H1 (cell line): ENCODE results near the gene LYRM4. TPM values are rescaled to one million over a fixed set of nuclear protein-coding genes. Genes with fewer than 3 reads are reported as not detected.

ENCODE experiments used
- CTCF ChIA-PET: fragments of 300-600 bp; sonication (Branson Sonifier 250); formaldehyde crosslinking; loops from one replicate; lab custom pipeline; 2021; ENCODE audit not compliant: partially characterized antibody; lab: Charles Lee
- POLR2A ChIA-PET: fragments of 300-600 bp; sonication (Branson Sonifier 250); formaldehyde crosslinking; loops from one replicate; lab custom pipeline; 2021; ENCODE audit warnings: inconsistent platforms; ENCODE audit not compliant: partially characterized antibody; lab: Charles Lee
- DNase-seq, 2 experiments: peaks; one replicate each; pipeline versions ENCODE4 v3.0.0 to v3.0.0-alpha.2; 2010 to 2022; ENCODE audit warnings: low spot score in 2 of 2, low read depth in 1 of 2, mixed read lengths in 1 of 2
- FAIRE-seq: peaks from 2 replicates; lab custom pipeline; 2011; peaks lifted over from hg19 to GRCh38; lab: Jason Lieb, UNC
- H2AFZ ChIP-seq: 2 replicates; pipeline ENCODE4 v1.8.1; 2012; ENCODE audit warnings: low read length, inconsistent platforms
- H2AK5ac ChIP-seq: 2 replicates; pipeline ENCODE4 v1.6.1; 2013; ENCODE audit warnings: low read depth, low read length
- H2BK120ac ChIP-seq: replicated peaks from 2 replicates; pipeline ENCODE3; 2013; ENCODE audit warnings: low read depth, low read length, inconsistent platforms
- H2BK12ac ChIP-seq: 2 replicates; pipeline ENCODE4 v1.6.1; 2013; ENCODE audit warnings: low read depth, low read length
- H2BK15ac ChIP-seq: 2 replicates; pipeline ENCODE4 v1.6.1; 2013; ENCODE audit warnings: low read length
- H2BK20ac ChIP-seq: 2 replicates; pipeline ENCODE4 v1.6.1; 2013; ENCODE audit warnings: low read length
- H2BK5ac ChIP-seq: 2 replicates; pipeline ENCODE4 v1.6.1; 2013; ENCODE audit warnings: low read depth, low read length
- H3K14ac ChIP-seq: 2 replicates; pipeline ENCODE4 v1.6.1; 2013; ENCODE audit warnings: inconsistent platforms; ENCODE audit not compliant: insufficient read length
- H3K18ac ChIP-seq: 2 replicates; pipeline ENCODE4 v1.6.1; 2013; ENCODE audit warnings: low read length; ENCODE audit errors: extremely low read depth
- H3K23ac ChIP-seq: 2 replicates; pipeline ENCODE4 v1.6.1; 2013; ENCODE audit warnings: inconsistent platforms; ENCODE audit not compliant: insufficient read length
- H3K23me2 ChIP-seq: 2 replicates; pipeline ENCODE4 v1.6.1; 2013; ENCODE audit warnings: low read depth, low read length
- H3K27ac ChIP-seq: 2 replicates; pipeline ENCODE4 v1.6.1; 2011; ENCODE audit warnings: low read depth, low read length, inconsistent platforms
- H3K27me3 ChIP-seq, 4 experiments: replicated peaks in 1 of 4; 1 replicate in 1 of 4; 2 replicates in 3 of 4; pipeline versions ENCODE4 v1.6.1 to v1.8.1; 2011 to 2013; ENCODE audit warnings: low read length in 3 of 4, mild to moderate bottlenecking in 3 of 4, inconsistent platforms in 2 of 4, mixed read lengths in 2 of 4, moderate library complexity in 1 of 4; ENCODE audit not compliant: control insufficient read depth in 3 of 4, insufficient read depth in 3 of 4; ENCODE audit errors: extremely low read depth in 1 of 4
- H3K36me3 ChIP-seq, 4 experiments: 2 replicates each; pipeline versions ENCODE4 v1.6.1 to v1.8.1; 2011 to 2013; ENCODE audit warnings: mild to moderate bottlenecking in 4 of 4, low read length in 3 of 4, moderate library complexity in 2 of 4, control low read depth in 1 of 4, inconsistent platforms in 1 of 4; ENCODE audit not compliant: insufficient read depth in 4 of 4, control insufficient read depth in 2 of 4
- H3K4ac ChIP-seq: replicated peaks from 2 replicates; pipeline ENCODE3; 2013; ENCODE audit warnings: low read length, low read depth, mixed read lengths, inconsistent platforms; ENCODE audit not compliant: insufficient read length
- H3K4me1 ChIP-seq, 4 experiments: replicated peaks in 1 of 4; 1 replicate in 1 of 4; 2 replicates in 3 of 4; pipeline versions ENCODE4 v1.6.1 to v1.8.1; 2011 to 2013; ENCODE audit warnings: low read length in 3 of 4, inconsistent platforms in 2 of 4, mixed read lengths in 1 of 4; ENCODE audit not compliant: insufficient read depth in 4 of 4, control insufficient read depth in 3 of 4
- H3K4me2 ChIP-seq, 2 experiments: 2 replicates each; pipeline versions ENCODE4 v1.6.1 to v1.8.1; 2011 to 2013; ENCODE audit warnings: low read depth in 2 of 2, low read length in 2 of 2, control low read depth in 1 of 2, inconsistent platforms in 1 of 2, mild to moderate bottlenecking in 1 of 2; ENCODE audit not compliant: insufficient read depth in 1 of 2
- H3K4me3 ChIP-seq, 4 experiments: fragments of 200-600, 300-600 bp in 1 of 4; sonication (generic), shearing (Covaris generic), sonication (Bioruptor Twin) in 1 of 4; 2 replicates each; pipeline versions ENCODE4 v1.5.1 to v1.8.1; 2011 to 2016; ENCODE audit warnings: low read length in 4 of 4, low read depth in 3 of 4, control low read depth in 2 of 4, inconsistent platforms in 2 of 4, mild to moderate bottlenecking in 2 of 4, mixed read lengths in 1 of 4, moderate library complexity in 1 of 4; ENCODE audit not compliant: insufficient read depth in 2 of 4; ENCODE audit errors: extremely low read depth in 1 of 4
- H3K56ac ChIP-seq: replicated peaks from 2 replicates; pipeline ENCODE3; 2013; ENCODE audit warnings: low read depth, mild to moderate bottlenecking, mixed read lengths, low read length, inconsistent platforms; ENCODE audit not compliant: insufficient read length
- H3K79me1 ChIP-seq: 2 replicates; pipeline ENCODE4 v1.6.1; 2013; ENCODE audit warnings: low read depth, low read length, control low read depth
- H3K79me2 ChIP-seq, 2 experiments: 2 replicates each; pipeline versions ENCODE4 v1.6.1 to v1.8.1; 2012 to 2013; ENCODE audit warnings: low read length in 2 of 2, mild to moderate bottlenecking in 2 of 2, inconsistent platforms in 1 of 2; ENCODE audit not compliant: insufficient read depth in 2 of 2, control insufficient read depth in 1 of 2
- H3K9ac ChIP-seq, 4 experiments: replicated peaks in 1 of 4; 1 replicate in 1 of 4; 2 replicates in 3 of 4; pipeline versions ENCODE4 v1.6.1 to v1.8.1; 2011 to 2013; ENCODE audit warnings: low read depth in 3 of 4, low read length in 3 of 4, control low read depth in 2 of 4, mild to moderate bottlenecking in 2 of 4, moderate library complexity in 2 of 4, inconsistent platforms in 1 of 4; ENCODE audit errors: extremely low read depth in 1 of 4
- H3K9me3 ChIP-seq, 2 experiments: 2 replicates each; pipeline versions ENCODE4 v1.6.1 to v1.8.1; 2012 to 2013; ENCODE audit warnings: mild to moderate bottlenecking in 2 of 2, moderate library complexity in 2 of 2, control low read depth in 1 of 2, inconsistent platforms in 1 of 2, low read depth in 1 of 2, low read length in 1 of 2, mixed read lengths in 1 of 2; ENCODE audit not compliant: insufficient read depth in 2 of 2
- H4K20me1 ChIP-seq, 2 experiments: replicated peaks in 1 of 2; 2 replicates each; pipeline versions ENCODE3 to v1.8.1; 2011 to 2013; ENCODE audit warnings: inconsistent platforms in 2 of 2, low read length in 2 of 2, mild to moderate bottlenecking in 1 of 2; ENCODE audit not compliant: insufficient read depth in 2 of 2, control insufficient read depth in 1 of 2
- H4K5ac ChIP-seq: 2 replicates; pipeline ENCODE4 v1.6.1; 2013; ENCODE audit warnings: low read length, low read depth, mixed read lengths, inconsistent platforms; ENCODE audit not compliant: insufficient read length
- H4K8ac ChIP-seq: 2 replicates; pipeline ENCODE4 v1.8.0; 2013; ENCODE audit warnings: mild to moderate bottlenecking, moderate library complexity, low read length, inconsistent platforms; ENCODE audit not compliant: insufficient read depth; ENCODE audit errors: extremely low read depth
- H4K91ac ChIP-seq: replicated peaks from 2 replicates; pipeline ENCODE3; 2013; ENCODE audit warnings: low read length, mixed read lengths, inconsistent platforms; ENCODE audit not compliant: insufficient read length
- GTF2F1 ChIP-seq: IDR thresholded peaks from 2 replicates; pipeline ENCODE4 v1.6.1; 2012; ENCODE audit warnings: low read depth, low read length, improper control_type of control experiment, borderline replicate concordance
- MAFK ChIP-seq: IDR thresholded peaks from 2 replicates; pipeline ENCODE4 v1.6.1; 2012; ENCODE audit warnings: low read depth, mild to moderate bottlenecking, improper control_type of control experiment, low read length
- WGBS, 2 experiments: shearing (Covaris generic) in 1 of 2; methylation state at CpG; one replicate each; pipeline versions ENCODE4 v1.1.6 to v1.1.7; 2013 to 2015; ENCODE audit warnings: low lambda C conversion rate in 2 of 2, mixed read lengths in 2 of 2, inconsistent platforms in 1 of 2, low coverage in 1 of 2, missing lambda C conversion rate in 1 of 2; ENCODE audit not compliant: insufficient replicate concordance in 2 of 2, insufficient coverage in 1 of 2, insufficient read length in 1 of 2; ENCODE audit errors: extremely low coverage in 1 of 2, missing lambda C conversion rate in 1 of 2; 5-methylcytosine and 5-hydroxymethylcytosine counted together
- polyA plus RNA-seq, 7 experiments: library from polyadenylated mRNA; depleted of rRNA in 3 of 7; stranded (reverse) in 5 of 7; unstranded in 2 of 7; fragments of >200 nt in 5 of 7; fragments of 200-250 nt in 2 of 7; gene quantifications; 1 replicate in 5 of 7; 2 replicates in 1 of 7; 4 replicates in 1 of 7; pipeline versions ENCODE4 v1.2.1 to v1.2.3, GENCODE V29; 2011 to 2013; ENCODE audit warnings: missing spikeins in 2 of 7, mixed read lengths in 2 of 7
- total RNA-seq: library from RNA; stranded (reverse); fragmentation: NEBNext Ultra II Directional; extraction: Animal tissue kit (Norgen Biotek cat#: 25700); gene quantifications from 2 replicates; pipeline ENCODE4 v1.2.1, GENCODE V29; 2021

The LYRM4 gene
- total and polyA plus RNA-seq, 2 of the 8 experiments (the other 6 are each of a cell fraction or from before 2014, with no cell fraction given), result 56.6 to 62.8 TPM

DNA sequence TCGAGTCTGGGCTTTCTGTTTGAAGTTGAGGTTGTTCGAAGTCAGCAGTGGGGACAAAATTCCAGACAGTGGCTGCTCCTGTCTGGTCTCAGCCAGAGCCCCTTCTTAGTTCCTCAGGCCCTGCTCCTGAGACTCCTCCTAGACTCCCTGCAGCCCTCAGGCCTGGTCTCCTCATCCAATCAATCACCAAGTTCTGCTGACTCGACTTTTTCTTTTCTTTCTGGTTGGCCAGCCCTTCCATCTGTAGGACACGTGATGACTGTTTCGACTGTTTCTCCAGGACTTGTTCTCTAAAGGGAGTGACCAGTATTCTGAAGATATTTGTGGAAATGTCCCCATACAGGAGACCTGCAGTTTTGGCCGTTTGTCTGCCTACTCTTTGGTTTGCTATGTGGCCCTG lies 156.1 kb downstream of the LYRM4 start:
- Histone ChIP-seq H3K9me3 (no peaks in the 10 kb centered on the region), H3K4me1 (no peaks in the 10 kb centered on the region; a peak in 1 of 7 replicates), H3K9ac (no peak overlapping the region), H3K14ac (no peak overlapping the region), H4K91ac (no peak overlapping the region), H3K4me3 (no peak overlapping the region), H2AFZ (no peak overlapping the region), H2BK12ac (no peak overlapping the region), H3K27ac (no peak overlapping the region), H4K20me1 (no peaks in the 10 kb centered on the region), H3K4me2 (no peak overlapping the region), H3K23ac (no peak overlapping the region), H3K79me2 (no peaks in the 10 kb centered on the region), H2BK120ac (no peak overlapping the region), H3K79me1 (no peaks in the 10 kb centered on the region), H3K4ac (no peak overlapping the region), H2BK5ac (no peak overlapping the region), H3K27me3 (no peaks in the 10 kb centered on the region), H2AK5ac (no peak overlapping the region), H2BK15ac (no peak overlapping the region), H3K56ac (no peak overlapping the region), H3K18ac (no peak overlapping the region), H3K36me3 (no peaks in the 10 kb centered on the region), H4K5ac (no peak overlapping the region), H4K8ac (no peak overlapping the region), H3K23me2 (no peaks in the 10 kb centered on the region), H2BK20ac (no peak overlapping the region)
- FAIRE-seq (no peak), DNase-seq (no peak)
- ChIA-PET POLR2A (interaction anchor here (0.6 kb wide), 1 partner anchor 388 kb away, joined by 3 read pairs; no protein-coding TSS in a partner anchor), CTCF (interaction anchor here (1.0 to 3.0 kb wide), 7 partner anchors 8 to 275 kb away, joined by 3 to 18 read pairs (median 3); no protein-coding TSS in a partner anchor)
- TF ChIP-seq MAFK (peak; percentile 71), GTF2F1 (no peak)
- 98% methylated on average over 6 of the region's 6 CpGs; no CpG with 5 or more reads in 1 of the 2 experiments for WGBS, 2 experiments
